ENCODE measurements around the gene TUBB2B.

TUBB2B gene

DNA sequence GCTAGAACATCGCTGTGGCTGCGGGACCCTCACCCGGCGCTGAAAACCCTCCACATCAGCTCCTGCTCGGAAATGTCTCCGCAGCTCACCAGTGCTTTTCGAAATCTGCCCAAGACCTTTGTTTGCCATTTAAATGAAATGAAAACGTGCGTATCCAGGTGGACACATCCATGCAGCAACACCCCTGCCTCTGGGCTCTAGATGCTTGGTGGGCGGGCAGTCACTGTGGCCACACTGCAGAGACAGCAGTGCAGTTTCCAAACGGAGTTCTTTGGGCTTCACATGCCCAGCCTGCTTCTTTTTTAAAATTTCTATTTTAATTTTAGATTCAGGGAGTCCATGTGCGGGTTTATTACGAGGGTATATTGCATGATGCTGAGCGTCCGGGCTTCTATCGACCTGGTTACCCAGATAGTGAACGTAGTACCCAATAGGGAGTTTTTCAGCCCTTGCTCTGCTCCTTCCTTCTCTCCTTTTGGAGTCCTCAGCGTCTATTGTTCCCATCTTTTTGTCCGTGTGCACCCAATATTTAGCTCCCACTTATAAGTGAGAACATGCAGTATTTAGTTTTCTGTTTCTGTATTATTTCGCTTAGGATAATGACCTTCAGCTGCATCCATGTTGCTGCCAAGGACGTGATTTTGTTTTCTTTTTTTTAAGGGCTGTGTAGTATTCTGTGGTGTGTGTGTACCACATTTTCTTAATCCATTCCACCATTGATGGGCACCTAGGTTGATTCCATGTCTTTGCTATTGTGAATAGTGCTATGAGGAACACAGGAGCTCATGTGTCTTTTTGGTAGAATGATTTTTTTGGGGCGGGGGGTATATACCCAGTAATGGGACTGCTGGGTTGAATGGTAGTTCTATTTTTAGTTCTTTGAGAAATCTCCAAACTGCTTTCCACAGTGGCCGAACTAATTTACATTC lies 4.8 kb upstream of the TUBB2B start:
- FAIRE-seq = no peak

DNA sequence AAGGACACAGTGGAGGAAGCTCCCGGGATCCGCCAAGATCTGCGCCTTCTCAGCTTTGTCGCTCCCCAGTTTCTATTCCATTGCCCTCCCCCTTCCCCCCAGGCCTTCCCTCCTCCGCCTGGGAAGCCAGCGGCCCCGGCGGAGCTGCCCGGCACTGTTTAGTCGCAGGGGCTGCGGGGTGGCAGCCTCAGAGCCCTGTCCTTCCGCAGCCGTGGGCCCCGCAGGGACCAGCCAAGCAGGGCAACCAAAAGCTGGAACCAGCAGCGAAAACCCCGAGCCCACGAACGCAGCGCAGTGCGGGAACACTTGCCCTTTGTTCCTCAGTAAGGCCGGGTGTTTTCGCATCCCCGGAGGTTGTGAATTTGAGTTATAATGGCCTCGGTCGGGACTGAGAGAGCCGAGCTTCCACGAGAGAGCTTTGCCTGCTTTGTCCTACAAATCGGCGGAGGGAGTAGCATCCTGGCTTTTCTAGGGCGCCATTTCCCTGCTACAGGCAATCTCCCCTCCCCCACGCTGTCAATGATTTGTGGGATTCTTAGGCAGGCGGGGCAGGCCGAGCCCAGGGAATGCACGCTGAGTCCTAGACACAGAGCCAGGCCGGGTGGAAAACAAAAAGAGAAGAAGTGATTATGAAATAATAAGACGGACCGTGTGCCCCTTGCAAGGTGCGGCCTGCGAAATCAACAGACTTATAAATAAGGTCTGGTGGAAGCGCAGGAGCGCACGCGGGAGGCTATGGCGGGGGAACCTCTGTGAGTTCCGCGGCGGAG lies 4.0 kb upstream of the TUBB2B start:
- no peak for FAIRE-seq

DNA sequence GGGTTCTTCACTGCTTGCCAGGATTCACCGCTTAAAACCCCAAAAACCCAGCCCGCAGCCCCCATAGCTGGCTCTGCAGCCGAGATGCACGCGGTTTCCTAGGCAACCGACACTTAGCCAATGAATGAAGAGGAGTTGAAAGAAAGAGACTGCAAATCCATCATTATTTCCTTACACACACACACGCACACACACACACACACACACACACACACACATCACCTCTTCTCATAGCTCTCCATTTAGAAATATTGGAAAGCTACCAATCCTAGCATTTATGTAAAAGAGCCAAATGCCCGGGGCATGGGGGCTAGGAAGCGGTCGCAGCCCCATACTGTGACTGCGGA lies 3.4 kb upstream of the TUBB2B start:
- no peak for FAIRE-seq

DNA sequence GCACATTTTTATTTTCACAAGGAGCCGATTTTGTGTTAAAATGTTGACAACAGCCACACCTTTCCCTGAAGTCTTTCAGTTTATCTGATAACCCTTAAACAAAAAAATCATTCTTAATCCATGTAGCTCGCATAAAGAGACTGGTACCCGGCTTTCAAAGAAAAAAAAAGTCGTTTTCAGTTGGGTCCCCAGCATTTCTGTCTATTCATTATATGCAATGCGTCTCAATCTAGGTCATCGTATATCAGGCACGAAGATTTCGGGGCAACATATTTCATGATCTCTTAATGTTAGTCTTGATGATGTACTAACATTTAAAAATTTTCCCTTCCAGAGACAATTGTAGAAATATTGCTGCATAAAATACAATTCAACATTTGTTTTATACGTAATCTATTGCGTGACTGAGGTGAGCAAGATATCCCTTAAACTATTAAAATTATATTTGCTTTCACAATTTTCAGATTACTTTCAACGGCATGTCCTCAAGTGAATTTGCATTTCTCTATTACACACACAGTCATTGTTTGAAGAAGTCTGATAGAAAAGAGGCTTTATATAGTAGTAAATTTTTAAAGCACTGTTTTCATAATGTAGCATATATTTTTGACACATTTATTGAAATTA lies 2.9 kb upstream of the TUBB2B start:
- FAIRE-seq = no peak

DNA sequence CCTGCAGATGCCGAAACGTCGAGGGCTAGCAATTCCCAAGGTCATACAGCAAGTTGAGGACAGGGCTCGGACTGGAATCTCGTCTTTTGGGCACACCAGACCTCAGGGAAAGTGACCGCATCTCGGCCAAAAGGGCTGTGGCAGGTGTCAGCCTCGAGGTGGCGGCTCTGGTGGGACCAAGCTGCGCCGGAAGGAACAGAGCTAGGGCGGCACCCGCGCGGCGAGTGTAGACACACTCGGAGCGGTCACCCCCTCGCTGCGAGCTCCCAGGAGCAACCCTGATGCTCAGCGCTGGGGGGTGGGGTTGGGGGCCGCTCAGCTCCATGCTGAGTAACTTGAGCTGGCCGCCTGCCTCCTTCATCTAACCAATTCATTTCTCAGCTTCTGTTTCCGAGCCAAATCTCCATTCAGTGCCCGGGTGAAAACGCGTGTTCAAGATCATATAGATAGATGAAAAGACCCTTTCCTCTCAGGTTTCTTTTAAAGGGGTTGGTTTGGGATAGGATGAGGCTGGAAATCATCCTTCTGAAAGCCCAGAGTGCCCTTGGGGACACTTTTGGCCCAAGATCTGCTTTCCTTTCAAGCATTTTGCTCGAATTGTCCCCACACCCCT lies 2.2 kb upstream of the TUBB2B start:
- FAIRE-seq = no peak

DNA sequence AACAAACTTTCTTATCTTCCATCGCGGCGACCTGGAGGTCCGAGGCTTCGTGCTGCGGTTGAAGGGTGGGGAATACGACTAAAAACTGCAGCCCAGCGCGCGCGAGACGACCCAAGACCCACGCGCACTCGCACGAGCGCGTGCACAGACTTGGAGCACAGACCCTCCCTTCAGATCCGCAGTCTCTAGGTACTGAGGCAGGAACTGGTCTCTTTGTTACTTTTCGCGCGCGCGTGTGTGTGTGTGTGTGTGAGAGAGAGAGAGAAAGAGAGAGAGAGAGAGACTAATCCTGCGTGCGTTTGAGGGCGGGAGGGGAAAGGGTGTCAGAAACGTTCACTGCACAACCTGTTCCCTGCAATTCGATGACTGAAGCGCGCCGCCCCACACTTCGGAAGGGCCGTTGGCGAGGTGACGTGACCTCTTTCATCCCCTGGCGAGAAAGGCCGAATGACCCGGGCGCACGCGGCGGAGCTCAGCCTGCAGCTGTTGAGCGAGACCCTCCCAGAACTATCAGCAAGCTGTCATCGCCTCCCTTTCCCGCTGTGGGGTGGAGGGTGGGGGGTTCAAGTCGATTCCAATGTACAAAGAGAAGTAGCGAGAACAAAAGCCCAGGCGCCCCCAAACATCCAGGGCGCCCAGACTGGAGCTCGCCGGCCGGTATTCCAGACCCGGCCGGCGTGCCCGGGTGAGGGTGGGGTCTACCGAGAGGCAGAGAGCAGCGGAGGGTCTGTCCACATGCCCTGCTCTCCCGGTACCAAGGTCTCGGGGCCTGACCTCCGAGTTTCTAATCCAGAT lies 1.5 kb upstream of the TUBB2B start:
- FAIRE-seq = no peak

DNA sequence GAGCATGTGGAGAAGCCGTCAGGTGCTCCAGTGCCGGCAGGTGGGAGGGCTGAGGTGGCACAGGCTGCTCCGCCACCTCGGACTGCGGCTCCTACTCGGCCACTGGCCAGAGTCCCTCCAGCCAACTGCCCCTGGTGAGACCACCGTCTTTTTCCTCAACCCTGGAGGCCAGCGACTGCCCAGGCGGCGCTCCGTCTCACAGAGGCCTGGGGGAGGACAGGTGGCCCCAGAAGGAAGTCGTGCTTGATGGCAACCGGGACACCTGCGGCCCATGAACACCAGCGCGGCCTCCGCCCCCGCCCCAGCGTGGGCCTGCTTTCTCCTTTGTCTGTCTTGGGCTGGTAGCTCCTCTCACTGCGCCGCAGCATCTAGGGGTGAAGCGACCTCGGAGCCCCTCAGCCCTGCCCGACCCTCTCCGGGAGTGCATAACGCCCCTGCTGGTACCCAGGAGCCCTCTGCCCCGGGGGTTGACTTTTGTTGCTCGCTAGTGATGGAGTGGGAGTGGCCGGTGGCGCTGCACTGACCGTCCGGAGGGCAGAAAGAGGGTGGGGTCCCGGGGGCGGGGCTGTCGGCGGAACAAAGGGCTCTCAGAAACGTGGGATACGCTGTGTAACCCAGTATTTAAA lies 706 bp upstream of the TUBB2B start:
- no peak for FAIRE-seq

DNA sequence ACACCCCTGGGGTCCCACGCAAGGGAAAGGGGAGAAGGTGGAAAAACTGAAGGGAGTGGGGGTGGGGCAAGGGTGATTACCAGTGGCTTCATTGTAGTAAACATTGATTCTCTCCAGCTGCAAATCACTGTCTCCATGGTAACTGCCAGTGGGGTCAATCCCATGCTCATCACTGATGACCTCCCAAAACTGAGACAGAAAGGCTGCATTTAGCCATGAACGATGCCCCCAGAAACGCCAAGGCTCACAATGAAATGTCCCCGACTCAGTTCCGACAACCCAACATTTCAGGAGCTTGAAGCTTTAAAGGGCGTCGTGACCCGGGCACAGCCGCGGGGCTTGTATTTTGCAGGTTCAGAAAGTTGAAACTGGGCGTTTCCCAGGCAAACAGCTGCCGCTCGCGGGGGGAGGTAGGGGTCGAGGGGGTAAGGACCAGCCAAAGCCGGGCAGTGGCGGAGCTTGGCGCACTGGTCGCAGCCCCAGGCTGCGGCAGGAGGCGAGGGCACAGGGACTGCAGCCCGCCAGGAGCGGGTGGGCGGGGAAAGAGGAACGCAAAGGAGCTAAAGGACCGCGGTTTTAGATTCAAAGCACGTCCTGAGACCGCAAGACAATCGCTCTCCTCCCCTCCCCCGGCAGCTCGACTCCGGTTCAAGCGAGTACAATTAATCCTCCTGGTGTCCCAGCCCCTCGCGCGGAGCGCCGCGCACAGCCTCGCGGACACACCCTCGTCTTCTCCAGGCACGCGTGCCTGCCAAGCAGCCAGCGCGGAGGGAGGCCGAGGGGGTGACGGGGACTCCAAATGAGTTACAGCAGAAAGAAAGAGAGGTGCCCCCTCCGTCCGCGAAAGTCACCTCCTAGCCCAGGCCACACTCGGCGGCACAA lies 731 bp downstream of the TUBB2B start:
- no peak for FAIRE-seq

DNA sequence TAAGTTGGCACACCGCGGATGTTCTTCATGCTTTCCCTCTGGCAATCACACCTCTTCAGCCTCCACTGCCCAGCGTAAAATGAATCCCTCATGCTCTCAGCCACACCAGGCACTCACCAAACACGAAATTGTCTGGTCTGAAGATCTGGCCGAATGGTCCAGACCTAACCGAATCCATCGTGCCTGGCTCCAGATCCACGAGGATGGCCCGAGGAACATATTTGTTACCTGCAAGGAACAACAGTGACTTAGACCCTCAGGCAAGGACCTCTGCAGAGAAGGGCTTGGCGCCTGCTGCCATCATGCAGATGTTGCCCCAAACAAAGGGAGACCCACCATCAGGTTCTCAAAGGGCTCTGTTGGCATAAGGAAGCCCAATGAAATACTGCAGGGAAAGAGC lies 1.4 kb downstream of the TUBB2B start:
- no peak for FAIRE-seq

DNA sequence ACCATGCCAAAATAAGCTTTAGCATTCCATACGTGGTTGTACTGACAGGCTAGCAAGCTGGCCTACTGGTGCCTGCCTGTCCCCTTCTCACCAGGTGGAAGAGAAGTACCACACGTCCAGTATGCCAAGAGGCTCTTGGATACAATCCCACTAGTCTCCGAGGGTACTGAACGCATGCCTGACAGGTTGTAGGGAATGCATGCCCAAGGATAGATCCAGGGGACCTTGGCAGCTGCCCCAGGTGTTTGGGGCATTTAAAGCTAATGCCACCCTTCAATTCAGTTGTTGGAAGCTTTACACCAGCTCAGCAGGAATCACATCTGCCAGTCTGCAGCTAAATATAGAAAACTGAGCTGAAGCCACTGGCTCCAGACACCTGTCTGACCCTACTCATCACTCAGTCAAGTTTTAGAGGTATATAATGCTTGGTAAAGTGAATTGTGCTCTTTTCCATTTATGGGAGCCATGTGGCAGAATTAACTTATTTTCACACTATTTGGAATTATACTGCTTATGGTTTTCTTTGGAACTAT lies 4.9 kb downstream of the TUBB2B start:
- no peak for FAIRE-seq

DNA sequence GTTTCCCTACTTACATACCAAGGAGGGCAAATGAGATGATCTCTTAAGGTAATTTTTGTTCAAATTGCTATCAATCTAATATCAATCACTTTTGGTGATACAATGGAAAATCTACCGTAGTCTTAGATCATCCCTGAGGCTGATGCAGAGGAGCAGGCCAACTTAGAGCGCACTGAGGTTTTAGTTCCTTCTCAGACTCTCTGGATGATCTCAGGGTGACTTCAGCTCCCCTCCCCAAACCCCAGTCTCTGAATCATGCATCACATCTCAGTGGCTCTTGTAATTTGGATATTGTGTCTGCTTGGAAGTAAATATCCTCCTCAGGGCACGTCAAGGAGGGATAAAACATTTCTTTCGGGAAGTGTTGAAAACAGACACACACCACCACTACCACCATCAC lies 5.9 kb downstream of the TUBB2B start:
- no peak for FAIRE-seq

DNA sequence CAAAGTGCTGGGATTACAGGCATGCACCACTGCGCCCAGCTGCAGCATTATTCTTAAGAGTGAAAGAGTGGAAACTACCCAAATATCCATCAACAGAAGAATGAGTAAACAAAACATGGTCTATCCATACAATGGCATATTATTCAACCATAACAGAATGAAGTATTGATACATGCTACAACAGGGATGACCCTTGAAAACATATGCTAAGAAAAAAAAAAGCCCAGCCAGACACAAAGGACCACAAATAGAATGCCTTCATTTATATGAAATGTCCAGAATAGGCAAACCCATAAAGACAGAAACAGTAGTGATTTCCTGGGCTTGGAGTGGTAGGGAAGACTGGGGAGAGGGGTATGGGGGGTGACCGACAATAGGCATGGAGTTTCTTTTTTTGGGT lies 7.1 kb downstream of the TUBB2B start:
- no peak for FAIRE-seq

DNA sequence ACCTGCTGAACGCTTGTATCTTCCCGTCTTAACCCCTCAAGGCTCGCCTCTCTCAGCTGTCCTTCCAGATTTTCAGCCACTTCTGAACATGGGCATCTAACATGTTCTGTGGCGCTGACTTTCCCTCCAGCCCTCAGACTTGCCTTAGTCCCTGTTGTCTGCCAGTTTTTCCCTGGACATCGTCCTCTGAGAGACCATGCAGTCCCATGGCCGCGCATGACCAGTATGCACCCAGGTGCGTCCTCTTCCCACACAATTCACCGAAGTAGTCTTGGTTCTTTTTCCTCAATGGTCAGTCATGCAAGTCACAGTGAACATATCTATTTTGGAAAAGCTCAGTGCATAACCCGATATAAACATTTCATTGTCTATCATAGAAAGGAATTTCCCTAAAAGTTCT lies 9.2 kb downstream of the TUBB2B start:
- no peak for FAIRE-seq

DNA sequence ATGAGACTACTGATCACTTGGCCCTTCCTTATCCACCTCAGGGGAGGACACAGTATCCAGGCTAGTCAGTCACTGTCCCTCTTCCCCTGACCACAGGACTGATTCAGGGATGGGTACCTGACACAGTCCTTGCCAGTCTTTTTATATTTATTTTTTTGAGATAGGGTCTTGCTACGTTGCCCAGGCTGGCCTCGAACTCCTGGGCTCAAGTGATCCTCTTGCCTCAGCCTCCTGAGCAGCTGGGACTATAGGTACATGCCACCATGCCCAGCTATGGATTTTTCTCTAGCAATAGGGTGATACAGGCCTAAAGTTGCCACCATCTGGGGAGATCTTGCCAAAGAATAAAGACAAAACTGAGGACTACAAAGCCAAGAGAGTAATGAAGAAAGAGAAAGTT lies 10.2 kb downstream of the TUBB2B start:
- FAIRE-seq = no peak

DNA sequence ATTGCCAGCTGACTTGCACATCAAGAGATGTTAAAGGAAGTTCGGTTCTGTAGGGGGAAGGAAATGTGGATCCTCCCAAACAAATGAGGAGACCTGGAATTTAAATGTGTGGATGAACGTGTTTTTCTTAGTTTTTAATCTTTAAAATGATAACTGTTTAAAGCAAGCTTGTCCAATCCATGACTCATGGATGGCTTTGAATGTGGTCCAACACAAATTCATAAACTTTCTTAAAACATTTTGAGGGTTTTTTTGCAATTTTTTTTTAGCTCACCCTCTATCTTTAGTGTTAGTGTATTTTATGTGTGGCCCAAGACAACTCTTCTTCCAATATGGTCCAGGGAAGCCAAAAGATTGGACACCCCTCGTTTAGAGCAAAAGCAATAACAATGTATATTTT lies 12.6 kb downstream of the TUBB2B start:
- FAIRE-seq = no peak

DNA sequence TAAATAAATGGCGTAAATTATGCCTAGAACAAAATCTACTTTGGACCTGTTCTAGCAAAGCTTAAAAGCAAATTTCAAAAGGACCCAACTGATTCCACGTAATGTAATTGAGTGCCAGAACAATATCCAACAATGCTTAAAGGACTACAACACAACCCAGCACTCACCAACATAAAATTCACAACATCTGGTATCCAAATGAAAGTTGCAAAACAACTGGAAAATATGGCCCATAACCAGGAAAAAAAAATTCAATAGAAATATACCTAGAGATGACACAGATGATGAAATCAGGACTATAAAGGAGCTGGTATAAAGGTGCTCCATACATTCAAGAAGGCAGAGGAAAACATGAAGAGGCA lies 14.1 kb downstream of the TUBB2B start:
- FAIRE-seq = no peak

DNA sequence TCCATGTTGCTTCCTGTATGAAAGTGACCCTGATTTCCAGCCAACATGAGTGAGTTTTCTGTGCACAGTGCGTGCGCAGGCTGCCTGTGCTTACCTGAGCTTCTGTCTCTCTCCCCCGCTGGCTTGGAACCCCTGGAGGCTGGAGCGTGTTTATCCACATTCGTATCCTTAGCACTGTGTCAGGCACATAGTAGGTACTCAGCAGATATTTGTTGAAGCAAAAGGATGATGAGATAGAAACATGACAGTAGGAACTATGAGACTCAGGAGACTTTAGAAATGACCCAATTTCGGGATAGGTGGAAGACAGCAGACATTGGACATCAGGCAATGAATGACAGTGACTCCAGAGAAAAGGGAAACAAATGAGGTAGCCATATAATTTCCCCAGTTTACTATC lies 15.2 kb downstream of the TUBB2B start:
- no peak for FAIRE-seq

DNA sequence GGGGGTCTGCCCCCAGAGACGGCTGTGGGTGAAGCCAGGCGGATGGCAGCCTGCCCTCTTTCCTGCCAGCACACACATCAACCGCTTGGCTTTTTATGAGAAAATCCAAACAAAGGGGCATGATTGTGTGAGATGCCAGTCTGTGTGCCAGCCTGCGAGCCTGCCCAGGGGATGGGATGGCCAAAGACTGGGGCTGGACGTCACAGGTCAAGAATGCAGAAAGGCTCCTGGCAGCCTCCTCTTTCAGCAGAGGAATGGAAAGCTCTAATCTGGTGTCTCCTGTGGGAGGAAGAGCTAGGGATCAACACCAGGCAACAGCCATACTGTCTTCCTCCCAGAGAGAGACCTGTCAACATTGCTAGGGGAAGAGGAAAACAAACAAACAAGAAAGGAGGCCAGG lies 15.8 kb downstream of the TUBB2B start:
- no peak for FAIRE-seq

DNA sequence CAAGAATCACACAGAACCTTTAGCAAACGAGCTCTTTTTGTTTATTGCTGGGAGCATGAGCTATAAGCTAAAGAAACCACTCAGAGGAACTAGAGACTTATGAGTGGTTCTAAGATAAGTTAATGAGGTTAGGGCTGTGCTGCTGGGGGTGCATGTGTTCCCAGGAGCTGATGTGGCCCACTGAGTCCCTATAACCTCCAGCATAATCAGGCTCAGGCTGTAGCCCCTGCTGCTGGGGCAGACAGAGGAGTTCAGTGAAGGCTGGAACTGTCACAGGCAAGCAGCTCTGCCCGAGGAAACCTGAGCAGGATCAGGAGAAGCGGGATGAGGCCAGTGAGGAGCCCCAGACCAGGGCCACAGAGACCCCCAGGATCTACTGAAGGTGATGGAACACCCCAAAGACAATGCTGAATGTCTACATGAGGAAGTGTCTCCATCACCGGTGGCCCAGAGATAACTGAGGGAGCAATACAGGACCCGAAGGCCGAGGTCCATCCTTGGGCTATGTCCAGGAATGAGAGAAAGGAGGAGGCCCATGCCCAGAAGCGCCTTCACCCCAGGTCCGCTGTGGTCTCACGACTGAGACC lies 17.3 kb downstream of the TUBB2B start:
- no peak for FAIRE-seq
